Thoracic aorta (tissue), 2 donors: ENCODE data around the gene ANKRD33B. TPM values are rescaled to one million over a fixed set of nuclear protein-coding genes. Genes with fewer than 3 reads are reported as not detected.

ENCODE experiments used
- ATAC-seq: fragments of 150-250 bp; one replicate; pipeline ENCODE4 v1.8.0; 2017; ENCODE audit warnings: low read depth; ENCODE audit not compliant: insufficient number of reproducible peaks, low FRiP score
- DNase-seq: peaks from one replicate; pipeline ENCODE4 v3.0.0-alpha.2; 2020; ENCODE audit warnings: low spot score
- H3K27ac ChIP-seq, 2 donors: fragments of 200-600 bp; sonication (generic); 1 replicate in 1 of 2; 2 replicates in 1 of 2; pipeline ENCODE4 v1.5.1; 2016; ENCODE audit warnings: mild to moderate bottlenecking in 2 of 2, moderate library complexity in 2 of 2
- H3K27me3 ChIP-seq: fragments of 200-600 bp; sonication (generic); replicated peaks from 2 replicates; pipeline ENCODE4 v1.6.0; 2016; ENCODE audit warnings: mild to moderate bottlenecking; ENCODE audit not compliant: insufficient read depth
- H3K36me3 ChIP-seq: fragments of 200-600 bp; sonication (generic); one replicate; pipeline ENCODE4 v1.5.1; 2016
- H3K4me1 ChIP-seq, 2 donors: fragments of 200-600 bp; sonication (generic); 1 replicate in 1 of 2; 2 replicates in 1 of 2; pipeline versions ENCODE4 v1.5.1 to v1.6.0; 2016; ENCODE audit warnings: low read depth in 2 of 2, mild to moderate bottlenecking in 1 of 2; ENCODE audit not compliant: control insufficient read depth in 1 of 2
- H3K4me3 ChIP-seq: fragments of 200-600 bp; sonication (generic); 2 replicates; pipeline ENCODE4 v1.5.1; 2016; ENCODE audit warnings: mild to moderate bottlenecking
- H3K9me3 ChIP-seq: fragments of 200-600 bp; sonication (generic); 2 replicates; pipeline ENCODE4 v1.5.1; 2016
- total RNA-seq, 2 donors: library from RNA; depleted of rRNA; stranded (reverse); fragments of >200 nt; gene quantifications; one replicate each; pipeline versions ENCODE4 v1.1.0 to v1.2.3, GENCODE V29; 2016
- TF ChIP-seq, protein P1 (sequence below): fragments of 200-600 bp; sonication (generic); IDR thresholded peaks from one replicate; pipeline ENCODE4 v1.5.1; 2019; ENCODE audit warnings: antibody characterized with exemption

ANKRD33B gene
- total RNA-seq, 2 donors from 2014 or later = 4.9 to 5.7 TPM

DNA sequence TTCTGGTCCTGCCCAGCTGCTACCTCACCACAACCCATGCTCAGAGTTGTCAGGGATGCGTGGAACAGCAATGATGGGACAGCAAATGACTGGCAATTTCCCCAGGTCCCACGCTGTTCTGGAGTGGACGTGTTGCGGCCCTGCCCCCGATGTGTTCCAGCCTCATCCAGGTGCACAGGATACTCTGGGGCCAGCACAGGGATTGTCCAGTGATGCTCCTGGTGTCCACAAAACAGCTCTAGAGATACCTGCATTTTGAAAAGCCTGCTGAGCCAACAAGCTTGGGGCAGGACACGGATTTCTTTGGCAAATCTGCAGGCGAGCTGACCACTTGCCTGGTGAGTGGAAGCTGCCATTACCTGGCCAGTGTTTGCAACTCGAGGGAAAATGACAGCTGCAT is 88.7 kb downstream of the ANKRD33B start:
- Histone ChIP-seq H3K36me3 (no peaks in the 10 kb centered on the region), H3K27ac (no peak overlapping the region), H3K4me3 (no peak overlapping the region), H3K9me3 (no peaks in the 10 kb centered on the region), H3K27me3 (no peaks in the 10 kb centered on the region), H3K4me1 (no peaks in the 10 kb centered on the region)
- TF ChIP-seq, protein P1, sequence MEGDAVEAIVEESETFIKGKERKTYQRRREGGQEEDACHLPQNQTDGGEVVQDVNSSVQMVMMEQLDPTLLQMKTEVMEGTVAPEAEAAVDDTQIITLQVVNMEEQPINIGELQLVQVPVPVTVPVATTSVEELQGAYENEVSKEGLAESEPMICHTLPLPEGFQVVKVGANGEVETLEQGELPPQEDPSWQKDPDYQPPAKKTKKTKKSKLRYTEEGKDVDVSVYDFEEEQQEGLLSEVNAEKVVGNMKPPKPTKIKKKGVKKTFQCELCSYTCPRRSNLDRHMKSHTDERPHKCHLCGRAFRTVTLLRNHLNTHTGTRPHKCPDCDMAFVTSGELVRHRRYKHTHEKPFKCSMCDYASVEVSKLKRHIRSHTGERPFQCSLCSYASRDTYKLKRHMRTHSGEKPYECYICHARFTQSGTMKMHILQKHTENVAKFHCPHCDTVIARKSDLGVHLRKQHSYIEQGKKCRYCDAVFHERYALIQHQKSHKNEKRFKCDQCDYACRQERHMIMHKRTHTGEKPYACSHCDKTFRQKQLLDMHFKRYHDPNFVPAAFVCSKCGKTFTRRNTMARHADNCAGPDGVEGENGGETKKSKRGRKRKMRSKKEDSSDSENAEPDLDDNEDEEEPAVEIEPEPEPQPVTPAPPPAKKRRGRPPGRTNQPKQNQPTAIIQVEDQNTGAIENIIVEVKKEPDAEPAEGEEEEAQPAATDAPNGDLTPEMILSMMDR = no peak
- DNase-seq = no peak
- no peak for ATAC-seq

DNA sequence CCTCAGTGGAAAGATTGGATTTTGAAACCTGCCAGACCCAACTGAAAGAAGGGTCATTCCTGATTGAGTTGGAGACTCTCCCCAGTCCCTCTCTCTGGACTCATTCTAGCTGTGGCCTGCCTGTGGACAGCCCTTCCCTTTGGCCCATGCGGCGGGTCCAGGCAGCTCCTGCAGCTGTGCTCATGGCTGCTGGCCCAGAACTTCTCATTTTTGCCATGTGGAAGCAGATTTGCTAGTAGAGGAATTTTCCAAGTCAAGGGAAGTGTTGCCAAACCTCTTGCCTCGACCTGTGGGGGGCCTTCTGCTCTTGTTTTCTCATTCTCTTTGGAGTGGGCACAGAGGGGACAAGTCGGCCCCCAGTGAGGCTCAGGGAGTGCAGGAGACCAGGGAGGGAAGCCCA is 89.2 kb downstream of the ANKRD33B start:
- H3K27ac ChIP-seq = no peak overlapping the region
- DNase-seq (no peak), ATAC-seq (no peak)
- no peaks in the 10 kb centered on the region for H3K36me3 ChIP-seq
- TF ChIP-seq, protein P1 = no peak
- no peaks in the 10 kb centered on the region for H3K4me1 ChIP-seq
- H3K9me3 ChIP-seq = no peaks in the 10 kb centered on the region
- no peaks in the 10 kb centered on the region for H3K27me3 ChIP-seq
- no peak overlapping the region for H3K4me3 ChIP-seq

DNA sequence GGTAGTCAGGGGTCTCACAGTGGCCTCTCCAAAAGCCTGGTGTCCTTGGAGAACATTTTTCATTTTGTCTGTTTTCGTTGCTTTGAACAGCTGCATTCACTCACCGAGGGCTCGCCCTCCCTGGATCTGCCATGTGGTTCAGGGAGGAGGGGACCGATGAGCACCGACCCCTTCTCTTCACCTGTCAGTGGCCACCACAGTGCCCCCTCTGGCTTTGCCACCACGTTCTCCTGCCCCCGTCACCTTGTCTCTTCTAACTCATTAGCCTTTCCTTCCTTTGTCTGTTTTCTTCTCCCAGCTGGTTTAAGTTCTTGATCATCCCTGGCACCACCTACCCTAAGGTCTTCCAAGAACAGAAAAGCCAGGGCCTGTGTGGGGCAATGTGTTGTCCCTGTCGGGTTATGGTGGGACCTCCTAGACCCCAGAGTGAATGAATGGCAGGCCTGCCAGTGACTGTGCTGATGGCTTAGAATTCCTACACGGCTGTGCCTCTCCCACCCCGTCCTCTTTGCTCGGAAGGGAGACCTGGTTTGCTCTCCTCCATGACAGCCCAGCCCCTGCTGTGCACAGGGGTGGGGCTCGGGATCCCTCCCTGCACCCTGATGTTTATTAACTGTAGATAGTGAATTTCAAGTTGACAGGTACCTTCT is 90.0 kb downstream of the ANKRD33B start:
- DNase-seq = no peak
- no peak for ATAC-seq
- no peaks in the 10 kb centered on the region for H3K27me3 ChIP-seq
- H3K9me3 ChIP-seq = no peaks in the 10 kb centered on the region
- no peak overlapping the region for H3K27ac ChIP-seq
- no peaks in the 10 kb centered on the region for H3K36me3 ChIP-seq
- H3K4me3 ChIP-seq = no peak overlapping the region
- H3K4me1 ChIP-seq = no peaks in the 10 kb centered on the region
- TF ChIP-seq, protein P1 = no peak

DNA sequence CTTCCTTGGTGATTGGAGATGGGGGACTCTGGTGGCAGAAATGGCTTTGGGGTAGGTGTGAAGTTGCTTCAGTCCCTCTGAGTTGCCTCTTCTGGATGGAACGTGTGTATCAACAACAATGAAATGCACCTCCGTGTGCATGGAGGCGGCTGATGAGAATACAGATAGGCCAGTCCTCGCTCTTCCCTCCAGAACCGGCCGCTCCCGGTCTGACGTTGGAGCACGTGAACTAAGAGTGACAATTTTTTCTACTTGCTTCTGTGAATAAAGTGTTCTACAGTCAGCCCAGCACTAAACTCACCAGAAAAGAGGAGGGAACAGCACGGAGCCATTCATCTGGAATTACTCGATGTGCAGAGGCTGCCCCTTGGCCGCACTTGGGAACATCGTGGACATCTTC is 90.7 kb downstream of the ANKRD33B start:
- H3K4me3 ChIP-seq = no peak overlapping the region
- DNase-seq = no peak
- TF ChIP-seq, protein P1 = no peak
- no peaks in the 10 kb centered on the region for H3K27me3 ChIP-seq
- no peak overlapping the region for H3K27ac ChIP-seq
- H3K36me3 ChIP-seq = no peaks in the 10 kb centered on the region
- no peaks in the 10 kb centered on the region for H3K4me1 ChIP-seq
- no peak for ATAC-seq
- no peaks in the 10 kb centered on the region for H3K9me3 ChIP-seq

DNA sequence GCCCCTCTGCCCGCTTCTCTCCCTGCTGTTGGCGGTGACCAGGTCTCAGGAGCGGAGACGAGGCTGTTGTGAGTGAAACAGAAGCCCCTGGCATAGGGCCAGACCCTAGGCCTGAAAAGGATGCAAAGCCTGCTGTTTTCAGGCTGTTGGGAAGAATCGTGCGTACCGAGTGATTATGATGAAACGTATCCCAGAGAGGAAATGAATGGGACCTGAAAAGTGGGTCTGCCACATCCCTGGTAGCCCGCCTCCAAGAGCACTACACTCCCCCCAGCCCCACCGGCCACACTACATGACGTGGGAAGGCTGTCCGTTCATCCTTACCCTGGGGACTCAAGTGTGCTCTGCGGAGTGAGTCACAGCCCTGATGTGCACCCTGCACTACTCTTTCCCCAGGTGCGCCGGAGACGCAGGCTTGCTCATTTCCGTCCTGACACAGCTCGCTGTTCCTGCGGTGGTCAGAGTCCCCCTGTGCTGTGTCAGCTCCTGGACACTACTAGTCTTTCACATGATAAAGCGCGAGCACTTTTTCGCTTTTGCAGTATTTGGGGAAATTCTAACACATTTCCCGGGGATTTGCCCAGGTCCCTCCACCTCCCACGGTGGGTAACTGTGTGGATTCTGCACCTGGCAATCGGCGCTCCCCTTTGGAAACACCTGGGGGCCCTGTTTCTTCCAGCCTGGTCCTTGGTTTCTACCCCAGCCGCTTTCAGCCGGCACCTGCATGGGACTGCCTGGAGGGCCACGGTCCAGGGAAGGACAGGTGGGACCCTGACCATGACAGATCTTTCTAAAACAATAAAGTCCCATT is 91.5 kb downstream of the ANKRD33B start:
- no peak for ATAC-seq
- TF ChIP-seq, protein P1 = no peak
- Histone ChIP-seq H3K27ac (no peak overlapping the region), H3K36me3 (no peaks in the 10 kb centered on the region), H3K4me3 (no peak overlapping the region), H3K27me3 (no peaks in the 10 kb centered on the region), H3K4me1 (no peaks in the 10 kb centered on the region), H3K9me3 (no peaks in the 10 kb centered on the region)
- no peak for DNase-seq
